Liver (tissue), 3 donors: ENCODE data around the gene STX5.

Experiments used
- GABPA ChIP-seq, 2 donors: IDR thresholded peaks in 1 of 2; conservative IDR thresholded peaks in 1 of 2; 2 replicates each; pipeline ENCODE4 v1.6.1; 2016; ENCODE audit warnings: antibody characterized with exemption in 2 of 2, mild to moderate bottlenecking in 1 of 2, moderate library complexity in 1 of 2
- TAF1 ChIP-seq: conservative IDR thresholded peaks from 2 replicates; pipeline ENCODE4 v1.6.1; 2016; ENCODE audit warnings: antibody characterized with exemption, mild to moderate bottlenecking
- TF ChIP-seq, protein P1 (sequence below): fragments of 150-350 bp; IDR thresholded peaks from 2 replicates; pipeline ENCODE4 v1.5.1; 2017; ENCODE audit warnings: improper control_type of control experiment, low read depth, low read length; ENCODE audit not compliant: missing input control
- TF ChIP-seq, protein P2 (sequence below): IDR thresholded peaks from 2 replicates; pipeline ENCODE4 v1.6.1; 2016; ENCODE audit warnings: antibody characterized with exemption
- donor health status: healthy.
- donor health status: healthy.

DNA sequence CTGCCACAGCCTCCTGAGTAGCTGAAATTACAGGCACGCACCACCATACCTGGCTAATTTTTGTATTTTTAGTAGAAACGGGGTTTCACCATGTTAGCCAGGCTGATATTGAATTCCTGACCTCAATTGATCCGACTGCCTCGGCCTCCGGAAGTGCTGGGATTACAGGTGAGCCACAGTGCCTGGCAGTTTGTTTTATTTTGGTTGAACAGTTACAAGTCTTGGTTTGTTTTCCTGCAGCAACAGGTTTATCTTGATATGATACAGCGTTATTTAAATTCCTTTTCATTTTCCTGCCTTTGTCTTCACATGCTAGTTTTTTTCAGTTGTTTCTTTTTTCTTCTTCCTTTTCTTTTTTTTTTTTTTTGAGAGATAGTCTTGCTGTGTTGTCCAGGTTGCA lies 44.9 kb upstream of the STX5 start:
- TF ChIP-seq, protein P1, sequence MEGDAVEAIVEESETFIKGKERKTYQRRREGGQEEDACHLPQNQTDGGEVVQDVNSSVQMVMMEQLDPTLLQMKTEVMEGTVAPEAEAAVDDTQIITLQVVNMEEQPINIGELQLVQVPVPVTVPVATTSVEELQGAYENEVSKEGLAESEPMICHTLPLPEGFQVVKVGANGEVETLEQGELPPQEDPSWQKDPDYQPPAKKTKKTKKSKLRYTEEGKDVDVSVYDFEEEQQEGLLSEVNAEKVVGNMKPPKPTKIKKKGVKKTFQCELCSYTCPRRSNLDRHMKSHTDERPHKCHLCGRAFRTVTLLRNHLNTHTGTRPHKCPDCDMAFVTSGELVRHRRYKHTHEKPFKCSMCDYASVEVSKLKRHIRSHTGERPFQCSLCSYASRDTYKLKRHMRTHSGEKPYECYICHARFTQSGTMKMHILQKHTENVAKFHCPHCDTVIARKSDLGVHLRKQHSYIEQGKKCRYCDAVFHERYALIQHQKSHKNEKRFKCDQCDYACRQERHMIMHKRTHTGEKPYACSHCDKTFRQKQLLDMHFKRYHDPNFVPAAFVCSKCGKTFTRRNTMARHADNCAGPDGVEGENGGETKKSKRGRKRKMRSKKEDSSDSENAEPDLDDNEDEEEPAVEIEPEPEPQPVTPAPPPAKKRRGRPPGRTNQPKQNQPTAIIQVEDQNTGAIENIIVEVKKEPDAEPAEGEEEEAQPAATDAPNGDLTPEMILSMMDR: no peak
- no peak for TF ChIP-seq TAF1
- peak; percentile 24 to 69 for TF ChIP-seq GABPA (IDR thresholded peaks at IDR 0.05 in 1 of 2, conservative IDR thresholded peaks at IDR 0.05 in 1 of 2)
- TF ChIP-seq, protein P2, sequence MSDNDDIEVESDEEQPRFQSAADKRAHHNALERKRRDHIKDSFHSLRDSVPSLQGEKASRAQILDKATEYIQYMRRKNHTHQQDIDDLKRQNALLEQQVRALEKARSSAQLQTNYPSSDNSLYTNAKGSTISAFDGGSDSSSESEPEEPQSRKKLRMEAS: no peak
